Mucosa of gallbladder (tissue), 1 donor: Measurements from ENCODE around the gene TAGAP. TPM values are rescaled to one million over a fixed set of nuclear protein-coding genes. Genes with fewer than 3 reads are reported as not detected.

ENCODE experiments used
- DNase-seq: peaks from one replicate; pipeline ENCODE4 v3.0.0-alpha.2; 2020; ENCODE audit warnings: low spot score
- total RNA-seq: library from RNA; stranded (reverse); gene quantifications from one replicate; pipeline ENCODE4 v1.2.1, GENCODE V29; 2021
- donor health status: DM: no; HTN: no; CAD: no.

Gene TAGAP
- total RNA-seq, 1 donor from 2014 or later, result 8.1 TPM

- no peak for DNase-seq
Observed at GRCh38 chr6:159071843-159072769, 27.3 kb upstream of the TAGAP start.

GRCh38 chr6:159068904-159069578, 24.2 kb upstream of the TAGAP start:
- no peak for DNase-seq

GRCh38 chr6:159067334-159067733, 22.5 kb upstream of the TAGAP start:
- DNase-seq, result no peak

- no peak for DNase-seq
Observed at GRCh38 chr6:159066483-159066882, 21.7 kb upstream of the TAGAP start.

GRCh38 chr6:159065759-159066329, 21.1 kb upstream of the TAGAP start:
- no peak for DNase-seq

GRCh38 chr6:159065091-159065490, 20.3 kb upstream of the TAGAP start:
- no peak for DNase-seq

GRCh38 chr6:159064477-159064876, 19.7 kb upstream of the TAGAP start:
- DNase-seq, result no peak

GRCh38 chr6:159063549-159063948, 18.8 kb upstream of the TAGAP start:
- no peak for DNase-seq

GRCh38 chr6:159062976-159063375, 18.2 kb upstream of the TAGAP start:
- DNase-seq, result no peak

GRCh38 chr6:159062564-159062945, 17.8 kb upstream of the TAGAP start:
- DNase-seq, result no peak

- no peak for DNase-seq
Observed at GRCh38 chr6:159061805-159062563, 17.2 kb upstream of the TAGAP start.

- DNase-seq, result no peak
Observed at GRCh38 chr6:159061146-159061545, 16.4 kb upstream of the TAGAP start.

GRCh38 chr6:159059885-159060506, 15.2 kb upstream of the TAGAP start:
- DNase-seq, result no peak

GRCh38 chr6:159059141-159059540, 14.3 kb upstream of the TAGAP start:
- DNase-seq, result no peak

- no peak for DNase-seq
Observed at GRCh38 chr6:159056899-159057298, 12.1 kb upstream of the TAGAP start.

- DNase-seq, result no peak
Observed at GRCh38 chr6:159056432-159056831, 11.6 kb upstream of the TAGAP start.

GRCh38 chr6:159056003-159056402, 11.2 kb upstream of the TAGAP start:
- no peak for DNase-seq

- no peak for DNase-seq
Observed at GRCh38 chr6:159053781-159054398, 9.1 kb upstream of the TAGAP start.

- DNase-seq, result no peak
Observed at GRCh38 chr6:159052720-159053119, 7.9 kb upstream of the TAGAP start.

GRCh38 chr6:159047891-159048685, 3.3 kb upstream of the TAGAP start:
- DNase-seq, result peak; percentile 4
